Activated CD8-positive, alpha-beta T cell treated with anti-CD3 and anti-CD28 coated beads for 36 hours (primary cell): ENCODE results near the gene RRN3. TPM values are rescaled to one million over a fixed set of nuclear protein-coding genes. Genes with fewer than 3 reads are reported as not detected.
A peak's percentile ranks its signal among the peaks of the same experiment; 100 is the strongest.
"Not testable (repeated sequence)": the region's sequence is repeated elsewhere in the genome, so short reads cannot be mapped to it uniquely, and the experiment has no call there.

Source experiments
- ATAC-seq: fragments of 200-7000 bp; cut with Tn5 transposase; one replicate; pipeline ENCODE4 v1.10.0; 2021; ENCODE audit warnings: mild to moderate bottlenecking, moderate library complexity
- CTCF ChIA-PET: fragments of 350-600 bp; sonication (Branson Sonifier 250); formaldehyde crosslinking; loops from one replicate; lab custom pipeline; 2021; ENCODE audit warnings: antibody characterized with exemption; lab: Charles Lee
- POLR2A ChIA-PET: fragments of 350-600 bp; sonication (Branson Sonifier 250); formaldehyde crosslinking; loops from one replicate; lab custom pipeline; 2021; ENCODE audit warnings: antibody characterized with exemption; lab: Charles Lee
- DNase-seq: peaks from one replicate; pipeline ENCODE4 v3.0.0-alpha.2; 2020
- H3K27ac Mint-ChIP-seq: one replicate; pipeline ENCODE4 v1.8.0; 2021; ENCODE audit warnings: mild to moderate bottlenecking, mixed read lengths
- H3K27me3 Mint-ChIP-seq: one replicate; pipeline ENCODE4 v1.8.0; 2021; ENCODE audit warnings: mixed read lengths
- H3K36me3 Mint-ChIP-seq: one replicate; pipeline ENCODE4 v1.8.0; 2021; ENCODE audit warnings: low read depth, mixed read lengths
- H3K4me1 Mint-ChIP-seq: one replicate; pipeline ENCODE4 v1.8.0; 2021; ENCODE audit warnings: low read depth, mixed read lengths
- H3K4me3 Mint-ChIP-seq: one replicate; pipeline ENCODE4 v1.8.0; 2021; ENCODE audit warnings: mild to moderate bottlenecking, moderate library complexity, mixed read lengths
- H3K9me3 Mint-ChIP-seq: one replicate; pipeline ENCODE4 v1.8.0; 2021; ENCODE audit warnings: mixed read lengths
- intact Hi-C: fragments of 100-400 bp; cut with micrococcal nuclease; formaldehyde crosslinking; loops from one replicate; pipeline ENCODE4 v1.10.0; 2022
- total RNA-seq, 2 experiments: library from RNA; stranded (reverse); gene quantifications; one replicate each; pipeline ENCODE4 v1.2.3, GENCODE V29; 2021
- TF ChIP-seq, protein P1 (sequence below): fragments of 200-600 bp; IDR thresholded peaks from one replicate; pipeline ENCODE4 v1.8.0; 2022; ENCODE audit warnings: antibody characterized with exemption, mild to moderate bottlenecking

The RRN3 gene
- total RNA-seq, 2 experiments from 2014 or later, result 30.3 to 33.0 TPM

DNA sequence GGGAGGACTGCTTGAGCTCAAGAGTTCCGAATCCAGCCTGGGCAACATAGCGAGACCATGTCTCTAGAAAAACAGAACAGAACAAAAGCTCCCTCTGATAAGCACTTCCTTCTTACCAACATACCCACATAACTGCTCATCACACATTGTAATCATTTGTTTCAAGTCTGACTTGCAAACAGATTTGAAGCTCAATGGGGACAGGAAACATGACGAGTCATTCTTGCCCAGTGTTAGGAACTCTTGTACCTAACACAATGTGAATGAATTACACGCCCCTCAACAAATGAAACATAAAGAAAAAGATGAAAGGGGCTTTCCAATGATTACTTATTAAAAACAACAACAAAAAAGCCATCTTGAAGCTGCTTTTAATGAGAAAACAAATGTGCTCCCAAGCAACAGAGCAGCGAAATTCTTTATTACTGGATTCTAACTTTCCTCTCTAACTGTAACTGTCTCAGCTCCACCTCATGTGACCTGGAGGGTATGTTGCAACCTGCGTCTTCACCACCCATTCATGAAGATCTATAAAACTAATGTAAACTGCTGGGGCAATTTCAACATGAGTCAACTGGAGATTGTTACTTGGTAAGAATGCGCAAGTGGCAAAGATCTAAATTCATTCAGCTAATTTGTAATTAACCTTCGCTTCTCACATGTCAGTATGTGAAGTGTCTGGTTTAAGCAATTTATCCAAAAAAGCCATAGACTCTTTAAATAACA, 31.8 kb downstream of the RRN3 start:
- H3K4me1 Mint-ChIP-seq, intact Hi-C loops, H3K9me3 Mint-ChIP-seq, H3K4me3 Mint-ChIP-seq, H3K27me3 Mint-ChIP-seq, DNase-seq: not testable (repeated sequence)
- ChIA-PET CTCF (interaction anchor here (2.9 kb wide), 1 partner anchor 10 kb away, joined by 14 read pairs; no protein-coding TSS in a partner anchor), POLR2A (interaction anchor here (0.7 kb wide), 1 partner anchor 13 kb away, joined by 4 read pairs; no protein-coding TSS in a partner anchor)
- Mint-ChIP-seq H3K27ac (peak overlapping the region; percentile 53), H3K36me3 (peaks cover 38% of the 10 kb centered on the region)
- peak; percentile 67 for ATAC-seq

DNA sequence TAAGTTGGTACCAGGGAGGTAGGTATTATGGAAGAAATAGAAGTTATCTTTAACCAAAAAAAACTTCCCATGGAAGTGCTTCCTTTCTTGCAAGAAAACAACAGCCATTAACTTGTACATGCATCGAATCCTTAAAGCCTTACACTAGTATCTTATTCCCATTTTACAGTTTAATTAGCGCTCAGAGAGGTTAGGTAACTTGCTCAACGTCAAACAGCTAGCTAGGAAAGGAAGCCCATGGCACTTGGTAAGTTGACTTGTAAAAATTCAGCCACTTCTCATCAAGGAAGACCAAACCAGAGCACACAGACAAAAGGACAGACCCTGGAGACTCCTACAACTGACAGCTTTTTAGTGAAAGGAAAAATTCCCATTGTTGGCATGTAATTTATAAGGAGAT, 34.7 kb downstream of the RRN3 start:
- Mint-ChIP-seq H3K4me3 (no peak overlapping the region), H3K4me1 (peaks cover 21% of the 10 kb centered on the region), H3K27ac (no peak overlapping the region), H3K27me3 (no peaks in the 10 kb centered on the region), H3K36me3 (peaks cover 28% of the 10 kb centered on the region), H3K9me3 (no peaks in the 10 kb centered on the region)
- intact Hi-C loops, result no loop called here
- TF ChIP-seq, protein P1, sequence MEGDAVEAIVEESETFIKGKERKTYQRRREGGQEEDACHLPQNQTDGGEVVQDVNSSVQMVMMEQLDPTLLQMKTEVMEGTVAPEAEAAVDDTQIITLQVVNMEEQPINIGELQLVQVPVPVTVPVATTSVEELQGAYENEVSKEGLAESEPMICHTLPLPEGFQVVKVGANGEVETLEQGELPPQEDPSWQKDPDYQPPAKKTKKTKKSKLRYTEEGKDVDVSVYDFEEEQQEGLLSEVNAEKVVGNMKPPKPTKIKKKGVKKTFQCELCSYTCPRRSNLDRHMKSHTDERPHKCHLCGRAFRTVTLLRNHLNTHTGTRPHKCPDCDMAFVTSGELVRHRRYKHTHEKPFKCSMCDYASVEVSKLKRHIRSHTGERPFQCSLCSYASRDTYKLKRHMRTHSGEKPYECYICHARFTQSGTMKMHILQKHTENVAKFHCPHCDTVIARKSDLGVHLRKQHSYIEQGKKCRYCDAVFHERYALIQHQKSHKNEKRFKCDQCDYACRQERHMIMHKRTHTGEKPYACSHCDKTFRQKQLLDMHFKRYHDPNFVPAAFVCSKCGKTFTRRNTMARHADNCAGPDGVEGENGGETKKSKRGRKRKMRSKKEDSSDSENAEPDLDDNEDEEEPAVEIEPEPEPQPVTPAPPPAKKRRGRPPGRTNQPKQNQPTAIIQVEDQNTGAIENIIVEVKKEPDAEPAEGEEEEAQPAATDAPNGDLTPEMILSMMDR, result no peak
- POLR2A ChIA-PET, result no interaction called here
- no peak for ATAC-seq
- DNase-seq, result no peak
- CTCF ChIA-PET, result no interaction called here

DNA sequence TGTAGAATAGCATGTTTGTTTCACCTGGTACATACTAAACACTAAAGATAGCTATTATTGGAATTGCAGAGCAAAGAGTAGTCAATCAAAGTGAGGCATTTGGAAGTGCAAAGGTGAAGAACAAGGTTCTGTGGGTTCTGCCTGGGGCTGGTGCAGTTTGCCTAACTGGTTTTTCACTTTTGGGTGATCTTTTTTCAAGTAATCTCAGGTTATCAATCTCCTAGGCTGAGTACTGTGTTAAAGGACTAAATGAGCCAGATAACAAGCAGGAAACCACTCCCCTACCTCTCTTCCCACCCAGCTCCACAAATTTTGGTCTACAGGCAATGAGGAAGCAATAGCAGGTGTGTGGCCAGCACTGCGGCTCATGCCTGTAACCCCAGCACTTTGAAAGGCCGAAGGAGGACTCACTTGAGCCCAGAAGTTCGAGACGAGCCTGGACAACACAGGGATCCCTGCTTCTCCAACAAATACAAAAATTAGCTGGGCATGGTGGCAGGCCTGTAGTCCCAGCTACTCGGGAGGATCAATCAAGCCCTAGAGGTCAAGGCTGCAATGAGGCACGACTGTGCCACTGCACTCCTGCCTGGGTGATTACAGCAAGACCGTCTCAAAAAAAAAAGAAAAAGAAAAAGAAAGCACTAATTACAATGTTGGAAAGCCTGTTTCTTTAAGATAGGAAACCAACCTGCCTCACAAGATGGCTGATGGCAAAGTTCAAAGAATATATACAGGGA, 36.2 kb downstream of the RRN3 start:
- intact Hi-C loops, result no loop called here
- H3K4me1 Mint-ChIP-seq, result peaks cover 25% of the 10 kb centered on the region
- POLR2A ChIA-PET, result no interaction called here
- H3K9me3 Mint-ChIP-seq, result no peaks in the 10 kb centered on the region
- ATAC-seq, result no peak
- H3K27me3 Mint-ChIP-seq, result no peaks in the 10 kb centered on the region
- CTCF ChIA-PET, result interaction anchor here (1.1 kb wide), 1 partner anchor 14 kb away, joined by 6 read pairs; no protein-coding TSS in a partner anchor
- no peak for DNase-seq
- TF ChIP-seq, protein P1, result no peak
- H3K36me3 Mint-ChIP-seq, result peaks cover 23% of the 10 kb centered on the region
- H3K27ac Mint-ChIP-seq, result no peak overlapping the region
- no peak overlapping the region for H3K4me3 Mint-ChIP-seq

DNA sequence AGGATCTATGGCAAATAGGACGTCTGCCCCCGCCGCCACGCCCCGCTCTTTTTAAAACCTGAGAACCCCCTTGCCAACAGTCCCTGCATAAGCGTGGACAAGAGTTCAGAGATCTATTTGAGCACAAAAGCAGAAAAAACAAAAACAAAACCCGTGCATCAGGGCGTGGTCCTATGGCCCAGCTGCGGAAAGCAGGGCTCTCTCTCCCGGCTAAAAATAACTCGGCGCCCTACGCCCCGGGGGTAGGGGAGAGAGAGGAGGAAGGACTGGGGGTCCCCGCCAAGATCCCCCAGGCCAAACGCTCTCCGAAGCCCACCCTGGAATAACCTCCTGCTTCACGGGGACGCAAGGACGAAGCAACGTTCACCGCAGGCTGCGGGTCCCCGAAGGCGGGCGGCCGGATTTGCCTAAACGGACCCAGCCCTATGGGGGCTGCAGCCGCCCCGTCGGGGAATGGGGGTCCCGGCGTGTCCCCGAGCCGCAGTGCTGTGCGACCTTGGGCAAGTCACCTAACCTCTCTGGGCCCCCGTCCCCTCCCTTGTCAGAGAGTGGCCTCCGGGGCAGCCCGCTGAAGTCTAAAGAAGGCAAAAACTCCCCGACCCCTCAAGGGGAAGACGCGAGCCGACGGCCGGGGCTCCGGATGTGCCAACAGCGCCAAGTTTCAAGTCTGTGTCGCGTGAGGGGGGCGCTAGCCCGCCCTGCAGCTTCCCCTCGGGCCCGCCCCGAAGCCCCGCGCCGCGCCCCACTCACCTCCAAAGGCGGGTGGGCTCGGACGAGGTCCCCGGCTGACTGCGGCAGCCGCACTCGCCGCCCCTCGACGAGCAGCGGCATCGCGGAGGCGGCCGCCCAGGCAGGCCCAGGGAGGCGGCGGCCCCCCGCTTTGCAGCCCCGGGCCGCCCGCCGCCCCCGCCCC, 38.7 kb downstream of the RRN3 start:
- Mint-ChIP-seq H3K4me3 (peak overlapping the region; percentile 82), H3K27ac (peak overlapping the region; percentile 75), H3K9me3 (no peaks in the 10 kb centered on the region), H3K36me3 (peaks cover 5% of the 10 kb centered on the region), H3K4me1 (peaks cover 19% of the 10 kb centered on the region), H3K27me3 (no peaks in the 10 kb centered on the region)
- ChIA-PET CTCF (no interaction called here), POLR2A (interaction anchor here (1.0 kb wide), 1 partner anchor 677 kb away, joined by 3 read pairs; no protein-coding TSS in a partner anchor)
- intact Hi-C loops, result no loop called here
- DNase-seq, result peak; percentile 79
- TF ChIP-seq, protein P1, result peak; percentile 40
- ATAC-seq, result peak; percentile 69
